HG03521 (cell line): ENCODE data around the gene KLHL6.

Experiments
- ATAC-seq: cut with Tn5 transposase; IDR thresholded peaks from one replicate; pipeline ENCODE4 v1.9.1; 2021; ENCODE audit warnings: mild to moderate bottlenecking, moderate library complexity; ENCODE audit not compliant: unreplicated experiment

The KLHL6 gene, protein sequence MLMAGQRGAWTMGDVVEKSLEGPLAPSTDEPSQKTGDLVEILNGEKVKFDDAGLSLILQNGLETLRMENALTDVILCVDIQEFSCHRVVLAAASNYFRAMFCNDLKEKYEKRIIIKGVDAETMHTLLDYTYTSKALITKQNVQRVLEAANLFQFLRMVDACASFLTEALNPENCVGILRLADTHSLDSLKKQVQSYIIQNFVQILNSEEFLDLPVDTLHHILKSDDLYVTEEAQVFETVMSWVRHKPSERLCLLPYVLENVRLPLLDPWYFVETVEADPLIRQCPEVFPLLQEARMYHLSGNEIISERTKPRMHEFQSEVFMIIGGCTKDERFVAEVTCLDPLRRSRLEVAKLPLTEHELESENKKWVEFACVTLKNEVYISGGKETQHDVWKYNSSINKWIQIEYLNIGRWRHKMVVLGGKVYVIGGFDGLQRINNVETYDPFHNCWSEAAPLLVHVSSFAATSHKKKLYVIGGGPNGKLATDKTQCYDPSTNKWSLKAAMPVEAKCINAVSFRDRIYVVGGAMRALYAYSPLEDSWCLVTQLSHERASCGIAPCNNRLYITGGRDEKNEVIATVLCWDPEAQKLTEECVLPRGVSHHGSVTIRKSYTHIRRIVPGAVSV

DNA sequence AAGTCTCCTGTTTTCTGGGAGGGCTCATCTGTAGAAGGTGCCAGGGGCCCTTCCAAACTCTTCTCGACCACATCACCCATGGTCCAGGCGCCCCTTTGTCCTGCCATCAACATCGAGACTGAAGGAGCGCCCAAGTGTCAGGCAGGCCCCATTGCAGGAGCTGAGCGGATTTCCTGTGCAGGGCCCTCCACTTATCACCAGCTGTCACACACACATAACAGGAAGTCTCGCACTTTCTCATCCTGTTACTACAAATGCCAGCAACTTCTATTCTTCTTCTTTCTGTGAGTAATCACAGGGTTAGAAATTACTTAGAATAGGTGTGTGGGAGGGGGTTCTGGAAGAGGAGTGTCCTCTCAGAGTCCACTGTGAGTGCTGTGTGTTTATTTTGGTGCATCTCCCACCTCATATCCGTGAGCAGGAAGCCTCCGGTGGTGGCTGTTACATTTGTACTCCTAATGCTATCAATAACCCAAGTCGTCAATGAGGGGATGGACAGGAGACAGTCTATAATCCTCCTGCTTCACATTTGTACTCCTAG, at the start of gene KLHL6:
TSS of gene KLHL6 (minus strand) at position 166 of the 541 bp plus-strand sequence. CDS start at position 113, 53 bp downstream.
- ATAC-seq = peak; percentile 94

DNA sequence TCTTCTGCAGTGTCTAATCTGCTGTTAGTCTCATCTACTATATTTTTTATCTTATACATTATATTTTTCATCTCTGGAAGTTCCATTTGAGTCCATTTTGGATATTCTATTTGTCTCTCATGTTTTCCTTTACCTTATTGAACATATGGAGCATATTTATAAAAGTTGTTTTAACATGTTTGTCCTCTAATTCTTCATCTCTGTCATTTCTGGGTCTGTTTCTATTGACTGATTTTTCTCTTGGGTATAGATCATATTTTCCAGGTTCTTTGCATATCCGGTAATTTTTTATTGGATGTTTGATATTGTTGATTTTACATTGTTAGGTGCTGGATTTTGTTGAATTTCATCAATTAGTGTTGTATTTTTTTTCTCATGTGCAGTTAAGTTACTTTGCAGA, 42.5 kb upstream of the KLHL6 start:
- no peak for ATAC-seq

DNA sequence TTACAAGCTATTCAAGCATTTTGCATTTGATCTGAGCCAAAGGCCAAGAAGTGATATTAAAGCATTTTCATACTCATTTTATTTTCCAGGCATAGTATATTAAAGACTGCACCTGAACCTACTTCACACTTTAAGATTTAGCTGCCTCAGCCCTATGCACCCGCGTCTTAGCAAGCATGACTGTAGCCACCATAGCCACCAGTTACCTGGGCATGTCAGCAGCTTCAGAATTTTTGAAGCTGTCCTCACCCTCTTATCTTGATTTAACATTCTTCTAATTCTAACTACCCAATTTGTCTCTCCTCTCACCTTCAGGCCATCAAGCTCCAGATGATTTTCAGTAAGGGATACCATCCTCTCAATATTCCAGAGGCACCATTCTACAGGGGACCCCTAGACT, 39.1 kb upstream of the KLHL6 start:
- ATAC-seq = no peak

DNA sequence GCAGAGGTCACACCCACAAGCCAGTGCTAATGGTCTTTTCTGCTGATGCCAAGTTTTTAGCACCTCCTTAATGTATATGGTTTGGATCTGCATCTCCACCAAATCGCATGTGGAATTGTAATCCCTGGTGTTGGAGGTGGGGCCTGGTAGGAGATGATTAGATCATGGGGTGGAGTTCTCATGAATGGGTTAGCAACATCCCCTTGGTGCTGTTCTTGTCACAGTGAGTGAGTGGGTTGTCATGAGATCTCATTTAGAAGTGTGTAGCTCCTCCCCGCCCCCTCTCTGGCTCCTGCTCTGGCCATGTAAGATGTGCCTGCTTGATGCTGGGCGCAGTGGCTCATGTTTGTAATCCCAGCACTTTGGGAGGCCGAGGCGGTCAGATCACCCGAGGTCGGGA, 37.3 kb upstream of the KLHL6 start:
- ATAC-seq = no peak

DNA sequence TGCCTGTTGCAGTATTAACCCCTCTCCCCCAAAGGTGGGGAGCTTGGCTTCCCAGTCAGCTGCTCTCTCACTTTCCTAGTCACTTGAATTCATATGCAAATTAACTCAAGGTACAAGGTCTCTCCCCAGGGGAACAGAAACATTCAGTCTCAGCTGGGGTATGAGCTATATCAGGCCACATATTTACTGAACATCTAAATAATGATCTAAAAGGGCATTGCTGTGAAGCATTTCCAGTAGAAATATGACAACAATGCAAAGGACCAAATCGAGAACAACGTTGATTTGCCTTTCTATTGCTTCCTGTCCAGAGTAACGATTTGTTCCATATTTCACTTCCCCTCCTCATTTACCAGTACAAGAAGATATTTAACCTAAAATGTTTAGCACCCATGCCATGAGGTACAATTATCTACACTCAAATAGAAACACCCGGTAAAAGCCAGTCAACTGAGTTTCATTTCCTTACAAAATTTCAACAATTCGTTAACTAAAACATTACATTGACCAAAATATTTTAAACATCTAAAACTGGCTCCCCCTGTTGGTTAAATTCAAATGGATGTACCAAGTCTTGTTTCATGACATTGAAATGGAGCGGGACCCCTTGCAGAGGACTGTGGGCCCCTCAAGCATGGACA, 36.5 kb upstream of the KLHL6 start:
- peak; percentile 82 for ATAC-seq

DNA sequence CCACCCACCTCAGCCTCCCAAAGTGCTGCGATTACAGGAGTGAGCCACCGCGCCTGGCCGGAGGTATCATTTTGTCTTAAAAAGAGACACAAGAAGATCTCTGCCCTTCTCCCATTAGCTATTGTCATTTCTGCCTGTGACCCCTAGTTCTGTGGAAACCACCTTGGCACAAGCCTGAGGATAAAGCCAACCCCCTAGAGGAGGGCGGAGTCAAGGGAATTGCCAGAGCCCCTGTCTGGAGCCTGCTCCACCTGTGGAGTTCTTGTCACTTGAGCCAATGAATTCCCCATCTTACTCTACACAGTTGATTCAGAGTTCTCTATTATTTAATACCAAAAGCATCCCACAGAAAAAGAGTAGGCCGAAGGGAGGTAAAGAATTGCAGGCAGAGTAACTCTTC, 34.9 kb upstream of the KLHL6 start:
- no peak for ATAC-seq

DNA sequence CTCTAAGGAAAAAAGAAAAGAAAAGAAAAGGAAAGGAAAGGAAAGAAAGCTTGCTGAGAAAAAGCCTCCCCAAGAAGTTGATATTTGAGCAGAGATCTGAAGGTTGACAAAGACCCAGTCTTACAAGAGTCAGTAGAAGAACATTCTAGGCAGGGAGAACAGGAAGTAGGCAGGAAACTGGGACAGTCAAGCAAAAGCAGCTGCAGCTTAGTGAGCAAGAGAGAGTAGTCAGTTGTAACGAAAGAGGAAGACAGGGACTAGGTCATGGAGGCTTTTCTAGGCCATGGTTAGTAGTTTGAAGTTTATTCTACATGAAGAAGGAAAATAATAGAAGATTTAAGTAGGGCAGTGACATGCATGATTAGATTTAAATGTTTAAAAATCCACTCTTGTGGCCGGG, 31.8 kb upstream of the KLHL6 start:
- ATAC-seq = no peak

DNA sequence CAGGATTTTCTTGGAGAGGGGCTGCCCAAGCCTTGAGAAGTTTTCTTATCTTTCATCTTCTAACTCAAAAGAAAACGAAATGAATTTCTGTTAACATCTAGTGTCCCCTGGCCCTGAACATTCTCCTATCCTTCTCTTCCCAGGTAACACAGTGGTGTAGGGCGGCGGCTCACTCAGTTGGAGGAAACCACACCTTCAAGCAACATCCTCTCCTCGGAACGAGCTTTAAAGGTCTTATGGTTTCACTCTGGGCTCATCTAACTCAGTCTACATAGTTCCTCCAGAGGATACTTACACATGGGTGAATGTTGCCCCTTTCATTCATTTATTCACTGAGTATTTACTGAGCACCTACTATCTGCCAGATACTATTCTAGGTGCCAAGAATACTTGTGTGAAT, 31.0 kb upstream of the KLHL6 start:
- ATAC-seq = no peak

DNA sequence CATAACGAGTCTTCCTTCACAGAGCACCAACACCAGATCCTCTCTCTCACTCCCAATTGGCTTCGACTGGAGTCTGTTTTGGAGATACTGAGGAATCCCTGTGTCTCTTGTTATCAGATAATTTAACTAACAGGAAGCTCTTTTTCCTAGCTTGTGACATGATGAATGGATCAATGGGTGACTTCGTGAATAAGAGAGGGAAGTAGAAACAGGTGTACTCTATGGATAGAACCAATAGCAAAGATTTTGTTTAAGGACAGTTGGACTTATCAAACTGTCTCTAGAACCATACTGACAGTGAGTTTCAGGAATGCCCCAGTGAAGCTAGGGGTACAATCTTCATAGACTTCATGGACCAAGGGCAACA, 29.4 kb upstream of the KLHL6 start:
- ATAC-seq = no peak

DNA sequence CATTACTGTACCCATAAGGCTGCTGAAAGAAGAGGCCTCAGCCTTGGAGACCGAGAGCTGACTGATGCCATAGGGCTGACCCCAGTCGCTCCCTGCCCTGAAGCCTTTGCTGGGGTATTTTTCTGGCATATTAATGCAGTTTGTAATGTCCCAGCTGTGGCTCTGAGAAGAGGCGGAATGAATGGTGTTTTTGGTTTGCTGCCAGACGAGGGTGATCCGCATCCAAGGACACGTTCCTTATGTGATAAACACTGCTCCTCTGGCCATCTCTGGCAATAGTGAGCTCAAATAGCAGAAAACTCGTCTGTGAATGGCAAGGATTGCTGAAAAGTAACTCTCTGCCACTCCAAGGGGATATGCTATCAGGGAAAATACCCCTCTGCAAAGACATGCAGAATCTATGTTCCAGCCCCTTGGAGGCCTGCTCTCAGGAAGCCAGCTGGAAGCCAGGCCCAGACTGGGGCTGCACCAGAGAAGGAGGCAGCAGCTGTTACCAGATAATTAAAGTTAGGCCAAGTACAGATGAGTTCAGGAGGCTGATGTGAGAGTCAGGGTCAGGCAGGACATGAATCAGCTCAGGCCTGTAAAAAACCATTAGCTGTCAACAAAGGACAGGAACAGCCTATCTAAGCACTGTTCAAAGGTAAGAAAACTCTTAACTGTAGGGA, 28.9 kb upstream of the KLHL6 start:
- ATAC-seq = no peak

DNA sequence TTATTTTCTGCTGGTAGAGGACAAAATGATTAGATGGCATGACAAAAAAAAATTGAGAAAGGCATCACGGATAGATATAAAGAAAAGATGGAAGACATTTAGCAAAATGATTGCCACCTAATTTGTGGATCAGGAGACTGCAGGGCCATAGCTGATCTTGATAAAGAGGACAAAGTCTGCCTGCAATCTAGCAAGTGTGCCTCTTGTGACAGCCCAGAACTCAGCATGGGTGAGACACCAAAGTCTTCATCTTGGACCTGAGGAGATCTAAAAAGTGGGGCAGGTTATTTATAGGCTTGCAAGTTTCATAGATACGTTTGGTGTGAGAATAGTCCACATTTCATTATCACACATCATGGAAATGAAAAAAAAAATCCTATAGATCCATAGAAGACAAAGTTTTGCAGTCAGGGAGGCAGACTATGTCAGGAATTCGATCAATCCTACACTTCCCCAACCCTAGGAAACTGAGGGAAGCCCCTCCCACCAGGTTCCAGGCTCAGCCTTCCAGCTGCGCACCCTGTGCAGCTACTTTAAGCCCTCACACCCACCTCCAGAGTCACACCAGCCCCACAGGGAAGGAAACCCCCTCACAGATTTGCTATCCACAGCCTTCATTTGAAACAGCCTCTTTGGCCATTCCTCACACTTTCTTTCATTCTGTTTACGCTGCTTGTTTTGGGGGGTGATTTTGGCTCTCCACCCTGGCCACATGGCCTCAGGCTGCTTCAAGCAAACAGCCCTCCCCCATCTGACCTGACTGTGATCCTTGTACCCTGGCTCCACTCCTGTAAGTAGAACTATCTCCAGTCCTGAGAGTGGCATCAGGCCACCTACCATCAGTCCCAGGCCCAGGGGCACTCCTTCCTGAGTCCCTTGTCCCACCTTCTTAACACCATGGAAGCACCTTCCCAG, 28.1 kb upstream of the KLHL6 start:
- no peak for ATAC-seq

DNA sequence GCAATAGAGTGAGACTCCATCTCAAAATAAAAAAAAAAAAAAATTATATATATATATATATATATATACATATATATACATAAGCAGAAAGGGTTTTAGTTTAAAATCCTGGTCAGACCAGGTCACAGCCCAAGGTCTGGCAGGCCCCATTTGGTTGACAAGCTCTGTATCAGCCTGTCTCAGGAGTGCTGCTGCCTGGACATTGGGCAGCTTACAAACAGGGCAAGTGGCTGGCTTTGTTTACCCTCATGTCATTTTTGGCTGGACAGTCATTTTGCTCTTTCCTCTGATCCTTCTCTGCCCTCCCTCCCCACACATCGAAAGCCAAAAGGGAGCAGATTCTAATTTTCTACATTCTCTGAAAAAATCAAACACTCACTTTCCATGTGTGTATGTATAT, 26.7 kb upstream of the KLHL6 start:
- ATAC-seq = no peak

DNA sequence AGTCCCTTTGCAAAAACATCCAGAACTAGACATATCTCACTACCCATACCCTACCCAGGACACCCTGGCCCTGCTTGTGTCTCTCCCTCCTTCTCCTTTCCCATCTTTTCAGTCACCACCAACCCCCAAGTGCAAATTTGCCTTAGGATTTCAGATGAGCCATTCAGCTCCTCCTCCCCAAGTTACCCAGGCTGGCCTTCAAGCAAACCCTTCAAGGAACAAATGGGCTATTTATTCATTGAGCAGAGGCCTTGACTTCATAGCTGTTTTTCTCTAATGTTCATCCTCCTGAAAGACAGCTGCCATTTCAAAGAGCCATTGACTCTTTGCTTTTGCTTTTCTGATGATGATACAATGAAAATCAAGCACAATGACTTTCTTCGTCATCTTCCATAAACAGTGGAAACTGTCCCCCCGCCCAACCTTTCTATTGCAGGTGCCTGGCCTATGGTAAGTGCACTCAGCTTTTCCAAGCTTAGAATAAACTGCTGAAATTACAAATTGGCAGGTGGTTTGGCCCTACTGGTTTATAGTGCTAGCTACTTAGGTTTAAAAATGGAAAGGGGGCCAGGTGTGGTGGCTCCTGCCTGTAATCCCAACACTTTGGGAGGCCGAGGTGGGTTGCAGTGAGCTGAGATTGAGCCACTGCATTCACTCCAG, 26.1 kb upstream of the KLHL6 start:
- no peak for ATAC-seq

DNA sequence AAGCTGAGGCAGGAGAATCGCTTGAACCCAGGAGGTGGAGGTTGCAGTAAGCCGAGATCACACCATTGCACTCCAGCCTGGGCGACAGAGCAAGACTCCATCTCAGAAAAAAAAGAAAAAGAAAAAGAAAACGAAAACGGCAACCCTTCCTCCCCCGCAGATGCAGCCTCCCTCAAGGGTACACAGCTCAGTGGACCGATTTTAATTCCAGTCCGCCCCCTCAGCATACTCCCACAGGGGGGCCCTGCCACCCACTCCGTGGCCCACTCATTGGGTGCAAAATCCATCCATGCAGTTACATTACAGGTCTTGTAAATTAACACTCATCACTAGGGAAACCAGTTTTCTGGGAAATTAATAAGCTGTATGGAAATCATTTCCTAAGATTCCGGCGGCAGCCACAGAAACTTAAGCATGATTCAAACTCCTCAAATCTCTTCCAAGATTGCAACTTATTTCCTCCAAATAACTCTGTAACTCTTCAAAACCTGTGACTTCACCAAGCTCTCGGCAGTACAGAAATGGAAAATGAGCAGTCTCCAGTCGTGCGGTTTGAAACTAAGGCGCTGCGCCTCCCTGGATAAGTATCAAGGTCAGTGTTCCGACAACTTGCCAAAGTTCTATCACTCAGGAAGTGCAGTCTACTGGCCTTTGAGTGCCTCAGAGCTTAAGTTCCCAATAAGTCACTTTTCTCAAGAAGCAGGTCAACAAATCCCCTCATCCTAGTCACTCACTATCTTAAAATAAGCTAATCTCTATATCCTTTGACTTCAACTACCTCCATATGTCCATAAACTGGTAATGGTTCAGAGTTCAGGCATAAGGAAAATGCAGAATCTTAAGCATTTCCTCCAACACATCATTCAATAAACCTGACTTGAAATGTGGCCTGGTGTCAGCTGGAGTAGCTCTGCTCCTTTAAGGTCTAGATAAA, 24.7 kb upstream of the KLHL6 start:
- no peak for ATAC-seq

DNA sequence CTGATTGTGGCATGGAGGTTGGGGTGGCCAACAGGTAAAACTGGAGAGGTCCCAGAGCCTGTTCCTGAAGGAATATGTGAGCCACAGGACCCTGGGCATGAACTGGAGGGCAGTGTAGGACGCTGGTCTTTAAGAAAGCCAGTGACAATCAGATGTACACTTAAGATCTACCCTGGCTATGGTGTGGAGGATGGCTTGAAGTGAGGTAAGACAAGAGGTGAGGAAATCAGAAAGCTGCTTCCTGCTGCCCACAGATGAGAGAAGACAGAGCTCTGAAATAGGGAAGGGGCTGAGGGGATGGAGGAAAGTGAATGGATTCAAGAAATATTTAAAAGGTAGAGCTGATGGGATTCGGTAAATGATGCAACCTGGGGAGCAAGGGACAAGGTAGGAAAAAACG, 22.7 kb upstream of the KLHL6 start:
- ATAC-seq = no peak

DNA sequence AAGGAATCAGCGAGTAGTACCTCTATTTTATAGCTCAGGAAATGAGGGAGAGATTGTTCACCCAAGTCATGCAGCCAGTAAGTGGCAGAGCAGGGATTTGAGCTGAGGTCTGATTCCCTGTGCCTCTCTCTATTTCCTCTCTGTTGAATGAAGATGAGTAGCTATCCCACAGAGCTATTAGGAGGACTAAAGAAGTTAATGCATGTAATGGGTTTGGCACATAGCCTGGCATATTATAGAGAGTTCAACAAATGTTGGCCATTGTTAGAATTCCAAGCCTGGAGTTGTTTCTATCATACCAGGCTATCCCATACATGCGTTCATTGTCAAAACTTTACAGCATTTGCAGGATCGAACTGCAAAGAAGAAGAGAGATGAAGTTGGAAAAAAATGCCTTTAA, 21.8 kb upstream of the KLHL6 start:
- no peak for ATAC-seq

DNA sequence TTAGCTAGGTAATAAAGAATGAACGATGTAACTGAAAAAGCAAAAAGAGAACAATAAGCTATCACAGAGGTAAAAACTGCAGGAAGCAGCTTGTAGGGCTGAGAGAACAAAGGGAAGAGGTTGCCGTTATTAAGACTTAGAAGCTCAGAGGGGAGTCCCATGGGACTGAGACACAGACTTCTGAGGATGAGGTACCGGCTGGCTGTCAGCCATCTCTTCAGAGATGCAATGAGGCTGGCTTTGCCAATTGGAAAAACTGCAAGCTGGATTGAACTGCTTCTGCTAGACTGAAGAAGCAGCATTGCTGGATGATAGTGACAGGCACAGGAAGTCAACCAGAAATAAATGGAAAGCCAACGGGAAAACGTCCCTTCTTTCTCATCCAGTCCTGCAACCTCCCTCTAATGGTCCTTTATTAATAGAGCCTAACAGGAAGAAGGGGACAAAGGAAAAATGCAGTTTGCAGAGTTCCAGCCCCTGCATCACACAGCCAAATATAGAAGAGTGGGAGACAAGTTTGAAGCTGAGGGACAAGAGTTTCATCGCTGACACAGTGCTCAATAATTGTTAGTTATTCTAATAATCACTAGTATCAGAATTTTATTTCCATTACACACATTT, 21.1 kb upstream of the KLHL6 start:
- ATAC-seq = no peak

DNA sequence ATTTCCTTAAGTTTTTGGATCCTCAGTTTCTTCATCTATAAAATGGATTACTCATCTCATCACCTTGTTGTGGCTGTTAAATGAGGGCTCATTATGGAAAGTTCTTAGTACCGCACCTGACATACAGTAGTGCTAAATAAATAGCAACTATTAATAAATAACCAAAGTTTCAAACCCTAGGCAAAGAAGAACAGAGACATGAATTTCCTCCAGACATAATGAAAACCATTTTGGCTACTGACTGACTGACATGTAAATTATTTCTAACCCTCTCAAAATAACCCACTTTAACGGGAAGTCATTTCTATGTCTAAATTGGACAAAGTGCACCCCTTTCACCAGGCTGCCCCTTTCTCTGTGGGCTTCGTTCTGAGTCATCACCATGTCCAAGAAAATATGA, 17.4 kb upstream of the KLHL6 start:
- ATAC-seq = no peak
